Activated CD8-positive, alpha-beta memory T cell treated with anti-CD3 and anti-CD28 coated beads, Interleukin-2, amount 50 U/mL, for 4 hours (primary cell): ENCODE data around the gene DPM1.

Experiments used
- DNase-seq: peaks from one replicate; pipeline ENCODE4 v3.0.0-alpha.2; 2020

Gene DPM1

DNA sequence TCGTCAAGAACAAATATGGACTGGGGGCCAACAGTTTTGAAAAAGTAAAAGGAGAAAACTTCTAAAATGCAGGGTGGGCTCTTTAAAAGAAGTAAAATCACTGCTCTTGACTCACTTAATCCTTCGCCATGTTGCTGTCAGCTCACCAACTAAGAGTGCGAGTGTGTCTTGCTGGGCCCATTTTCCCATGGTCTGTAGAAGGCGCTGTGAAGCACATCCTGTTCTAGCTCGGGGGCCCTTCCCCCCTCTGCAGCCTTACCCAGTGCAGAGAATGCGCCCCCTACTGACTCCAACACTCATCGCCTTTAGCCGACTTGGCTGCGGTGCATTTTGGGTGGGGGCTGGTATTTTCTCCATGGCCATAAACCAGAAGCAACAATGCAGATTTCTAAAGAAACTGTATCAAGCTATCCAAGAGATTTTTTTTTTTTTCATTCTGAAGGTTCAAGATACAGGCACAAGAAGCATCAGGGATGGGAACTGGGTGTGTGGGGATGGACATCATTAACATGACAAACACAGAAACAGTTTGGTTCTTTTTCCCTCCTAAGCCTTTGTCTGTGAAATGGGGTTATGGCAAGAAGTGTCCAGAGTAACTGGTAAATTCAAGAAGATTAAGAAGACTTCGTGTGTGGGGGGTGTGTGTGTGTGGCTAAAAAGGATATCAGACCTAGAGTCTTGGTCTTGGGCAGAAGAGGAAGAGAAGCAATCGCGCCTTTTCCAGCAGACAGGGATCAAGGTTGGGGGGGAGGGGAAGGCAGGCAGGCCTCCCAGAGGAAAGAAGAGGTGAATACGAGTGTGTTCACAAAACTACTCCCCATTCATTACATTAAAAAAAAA is 28.8 kb downstream of the DPM1 start:
- DNase-seq, result peak; percentile 89

DNA sequence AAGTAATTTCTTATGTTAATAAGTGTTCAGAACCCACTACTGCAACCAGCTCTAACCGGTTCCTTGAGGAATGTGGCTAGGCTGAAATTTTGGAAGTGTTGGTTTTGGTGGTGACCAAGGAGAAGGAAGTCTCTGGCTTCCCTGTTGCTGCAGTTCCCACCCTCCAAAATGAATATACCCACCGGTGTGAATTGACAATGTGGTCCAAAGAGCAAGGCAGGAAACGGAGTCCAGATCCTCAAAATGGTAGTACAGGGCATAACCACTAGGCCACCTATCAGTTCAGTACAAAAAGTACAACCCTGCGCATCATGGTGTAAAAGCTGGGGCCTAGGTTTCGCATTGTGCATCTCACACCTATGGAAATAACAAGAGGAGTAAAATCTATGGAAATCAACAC is 29.9 kb downstream of the DPM1 start:
- no peak for DNase-seq

DNA sequence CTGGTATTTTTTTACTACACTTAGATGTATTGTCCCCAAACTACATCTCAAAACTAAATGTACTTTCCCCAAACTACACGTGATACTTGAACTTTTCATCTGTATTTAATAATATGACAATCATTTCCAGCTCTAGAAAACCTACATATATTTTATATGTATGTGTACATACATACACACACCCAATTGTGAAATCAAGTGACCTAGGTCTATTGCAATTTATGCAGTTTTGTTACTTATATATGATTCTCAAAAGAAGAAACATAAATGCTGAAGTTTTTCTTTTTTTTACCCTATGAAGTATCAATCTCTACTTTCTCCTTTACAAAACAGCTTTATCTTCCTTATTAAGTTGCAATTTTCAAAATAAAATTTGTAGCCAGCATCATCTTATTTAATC is 31.8 kb downstream of the DPM1 start:
- no peak for DNase-seq

DNA sequence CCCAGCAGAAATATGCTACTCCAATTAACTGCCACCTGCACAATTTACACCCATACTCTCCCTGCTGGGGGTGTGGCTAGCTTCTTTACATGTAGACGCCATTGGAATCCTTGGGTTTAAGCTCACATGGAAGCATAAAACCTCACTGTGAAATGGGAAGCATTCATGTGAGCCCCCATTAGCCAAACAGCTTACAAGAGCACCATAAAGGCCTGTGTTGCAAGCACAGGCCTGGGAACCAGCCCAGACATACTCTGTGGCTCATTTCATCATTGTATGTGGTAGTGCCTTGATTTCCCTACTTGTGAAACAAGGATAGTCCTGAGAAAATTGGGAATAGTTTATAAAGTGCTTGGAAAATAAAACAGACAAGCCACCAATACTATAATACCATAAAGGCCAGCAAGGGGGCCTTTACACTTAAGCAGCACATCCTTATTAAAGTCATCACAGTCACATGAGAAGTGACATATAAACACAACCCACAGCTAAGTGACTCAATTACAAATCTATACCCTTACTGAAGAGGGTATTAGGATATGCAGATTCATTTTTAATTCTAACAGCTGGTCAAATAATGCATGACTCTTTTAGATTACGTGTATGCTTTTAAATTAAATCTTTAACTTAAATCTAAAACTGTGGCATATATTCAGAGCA is 33.9 kb downstream of the DPM1 start:
- DNase-seq, result no peak

DNA sequence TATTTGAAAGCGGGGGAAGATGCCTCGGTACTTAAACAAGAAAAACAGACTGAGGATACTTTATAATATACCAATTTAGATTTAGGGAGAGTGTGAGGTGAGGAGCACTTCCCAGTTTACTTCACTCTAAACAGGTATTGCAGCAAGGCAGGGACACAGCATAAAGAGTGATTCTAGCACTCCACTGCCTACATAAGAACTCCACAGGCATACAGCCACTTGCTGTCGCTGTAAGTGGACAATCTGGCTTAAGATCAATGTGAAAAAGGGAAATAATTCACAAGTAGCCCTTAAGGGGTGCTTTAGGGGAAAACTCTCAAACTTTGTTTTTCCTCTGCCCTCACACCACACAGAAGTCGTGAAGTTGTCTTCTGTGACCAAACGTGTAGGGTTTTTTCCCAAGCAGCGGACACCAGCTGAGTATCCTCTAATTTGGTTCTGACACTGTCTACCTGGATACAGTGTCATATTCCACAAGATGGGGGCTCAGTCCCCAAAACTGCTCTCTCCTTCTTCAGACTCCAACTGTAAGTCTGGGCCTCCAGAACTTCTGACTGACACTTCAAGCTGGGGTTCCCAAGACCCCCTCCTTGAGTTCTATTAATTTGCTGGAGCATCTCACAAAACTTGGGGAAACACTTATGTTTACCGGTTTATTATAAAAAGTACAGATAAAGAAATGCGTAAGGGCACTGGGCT is 36.4 kb downstream of the DPM1 start:
- DNase-seq, result no peak

DNA sequence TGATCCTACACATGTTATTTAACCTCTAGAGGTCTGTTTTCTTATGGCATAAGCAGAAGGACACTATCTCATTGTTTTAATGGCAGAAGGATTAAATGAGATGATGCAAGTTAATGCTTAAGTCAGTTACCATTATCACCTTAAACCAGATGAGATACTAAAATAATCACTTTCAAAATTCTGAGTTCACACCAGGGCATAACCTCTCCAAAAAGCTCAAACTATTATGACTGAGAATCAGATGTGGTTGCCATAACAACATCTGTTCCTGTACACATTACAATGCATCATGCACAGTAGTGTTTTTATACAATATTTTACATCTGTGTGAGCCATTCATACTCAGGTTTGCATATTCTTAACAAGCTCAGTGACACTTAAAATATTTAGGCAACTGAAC is 37.3 kb downstream of the DPM1 start:
- DNase-seq, result no peak

DNA sequence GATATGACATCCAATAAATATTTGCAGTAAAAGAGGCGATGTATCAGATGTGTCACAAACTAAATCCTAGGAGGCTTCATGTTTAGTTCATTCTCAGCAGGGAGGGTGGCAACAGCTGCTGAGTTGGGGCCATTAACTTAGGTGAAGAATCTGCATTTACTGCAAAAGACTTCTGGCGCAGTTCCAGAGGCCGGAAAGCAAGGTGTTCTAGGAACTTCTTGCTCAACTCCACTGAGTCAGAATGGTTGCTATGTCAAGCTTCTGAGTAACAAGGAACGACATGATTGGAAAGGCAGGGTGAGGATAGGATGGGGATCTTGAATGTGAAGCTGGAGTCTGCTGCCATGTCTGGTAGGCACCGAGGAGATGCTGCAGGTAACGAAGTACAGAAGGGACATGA is 38.8 kb downstream of the DPM1 start:
- DNase-seq, result no peak

DNA sequence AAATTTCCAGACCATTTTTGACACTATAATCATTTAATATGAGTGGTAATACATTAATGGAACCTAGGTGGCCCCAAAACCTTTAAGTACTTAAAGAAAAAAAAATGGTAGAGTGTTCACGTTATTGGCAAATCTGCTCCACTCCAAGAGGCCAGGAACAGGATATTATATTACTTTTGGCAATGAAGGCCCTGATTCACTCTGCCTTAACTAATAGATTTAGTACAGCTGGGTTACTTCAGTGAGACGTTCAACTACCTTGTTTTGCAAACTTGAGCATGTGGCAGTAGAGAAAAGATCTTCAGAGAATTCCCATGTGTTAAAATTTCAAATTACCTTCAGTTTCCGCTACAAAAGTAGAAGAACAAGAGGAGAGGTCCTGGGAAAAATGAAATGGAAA is 39.9 kb downstream of the DPM1 start:
- no peak for DNase-seq

DNA sequence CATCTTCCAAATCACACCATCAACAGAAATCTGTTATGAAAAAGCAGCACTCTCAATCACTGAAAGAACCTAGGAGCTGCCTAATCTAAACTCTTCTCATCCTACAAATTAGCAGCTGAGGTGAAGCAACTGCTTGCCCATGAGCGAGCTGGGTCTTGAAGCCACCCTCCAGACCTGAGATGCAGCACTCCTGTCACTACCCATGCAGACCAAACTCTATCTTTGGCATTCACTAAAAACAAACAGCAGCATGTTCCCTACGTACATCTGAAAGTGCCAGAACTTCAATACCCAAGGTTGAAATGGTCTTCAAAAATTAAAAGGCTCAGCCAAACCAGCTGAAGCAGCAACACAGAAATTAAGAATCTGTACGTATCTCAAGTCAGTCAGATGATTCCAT is 41.4 kb downstream of the DPM1 start:
- no peak for DNase-seq

DNA sequence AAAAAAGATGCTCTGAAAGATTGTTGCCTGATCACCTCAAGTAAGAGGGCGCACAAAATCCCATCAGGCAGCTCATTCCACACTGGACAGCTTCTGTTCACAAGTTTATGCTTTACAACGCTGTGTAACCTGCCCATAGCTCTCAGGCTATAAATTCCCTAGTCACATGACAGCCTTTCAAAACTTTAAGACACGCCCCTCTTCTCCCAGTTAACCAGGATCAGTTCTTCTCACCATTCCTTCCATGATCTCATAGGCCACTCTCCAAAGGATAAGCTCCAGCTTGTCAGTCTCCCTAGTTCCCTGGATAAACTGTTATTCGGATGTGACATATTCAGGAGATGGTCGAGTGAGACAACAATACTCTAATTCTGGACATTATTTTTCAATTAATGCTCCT is 42.1 kb downstream of the DPM1 start:
- DNase-seq, result no peak

DNA sequence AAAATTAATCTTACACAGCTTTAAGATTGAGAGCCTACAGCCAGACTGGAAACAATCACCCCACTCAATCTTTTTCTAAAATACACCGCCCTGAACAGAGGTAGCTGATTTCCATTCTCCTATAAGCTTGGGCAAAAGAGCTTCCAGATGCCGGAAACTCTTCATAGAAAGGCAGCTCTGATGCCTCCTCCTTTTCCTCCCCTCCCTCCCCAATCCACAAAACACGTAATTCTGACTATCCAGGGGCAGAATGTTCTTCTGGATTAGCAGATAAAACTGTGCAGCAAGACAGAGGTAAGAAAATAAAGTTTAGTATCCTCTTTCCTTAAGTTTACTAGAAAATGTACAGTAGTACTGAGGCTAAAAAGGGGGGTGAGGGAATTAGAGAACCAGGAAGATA is 42.9 kb downstream of the DPM1 start:
- no peak for DNase-seq

DNA sequence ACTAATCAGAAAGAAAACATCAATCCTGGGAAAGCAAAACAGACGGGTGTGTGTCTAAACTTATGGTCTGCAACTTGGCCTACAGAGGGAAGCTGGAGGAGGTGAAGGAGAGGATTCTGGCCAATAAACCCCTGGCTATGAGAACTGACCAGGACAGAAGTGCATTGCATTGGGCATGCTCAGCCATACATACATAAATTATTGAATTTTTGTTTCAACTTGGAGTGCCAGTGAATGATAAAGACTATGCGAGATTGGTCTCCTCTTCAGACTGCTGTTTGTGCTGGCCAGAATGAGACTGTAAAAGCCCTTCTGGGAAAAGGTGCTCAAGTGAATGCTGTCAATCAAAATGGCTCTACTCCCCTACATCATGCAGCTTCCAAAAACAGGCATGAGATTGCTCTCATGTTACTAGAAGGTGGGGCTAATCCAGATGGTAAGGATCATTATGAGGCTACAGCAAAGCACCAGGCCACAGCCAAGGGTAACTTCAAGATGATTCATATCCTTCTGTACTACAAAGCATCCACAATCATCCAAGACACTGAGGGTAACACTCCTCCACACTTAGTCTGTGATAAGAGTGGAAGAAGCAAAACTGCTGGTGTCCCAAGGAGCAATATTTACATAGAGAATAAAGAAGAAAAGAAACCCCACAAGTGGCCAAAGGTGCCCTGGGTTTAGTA is 44.5 kb downstream of the DPM1 start:
- DNase-seq, result no peak

DNA sequence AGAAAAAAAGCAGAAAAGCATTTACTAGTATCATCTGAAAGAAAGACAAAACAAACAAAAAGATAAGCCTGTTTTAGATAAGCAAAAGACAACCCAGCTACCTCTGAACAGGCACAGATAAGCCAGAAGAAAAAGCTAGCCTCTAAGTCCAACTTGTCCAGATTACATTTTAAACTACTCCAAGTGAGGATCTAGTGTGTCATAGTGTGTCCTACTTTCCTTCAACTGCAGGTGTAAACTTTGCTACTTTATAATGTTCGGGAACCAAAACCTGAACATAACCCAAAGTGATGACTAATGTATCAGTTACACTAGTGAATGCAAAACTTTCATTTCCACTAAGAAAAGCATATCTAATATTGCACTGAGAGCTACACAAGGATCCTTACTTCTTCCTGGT is 46.6 kb downstream of the DPM1 start:
- DNase-seq, result no peak

DNA sequence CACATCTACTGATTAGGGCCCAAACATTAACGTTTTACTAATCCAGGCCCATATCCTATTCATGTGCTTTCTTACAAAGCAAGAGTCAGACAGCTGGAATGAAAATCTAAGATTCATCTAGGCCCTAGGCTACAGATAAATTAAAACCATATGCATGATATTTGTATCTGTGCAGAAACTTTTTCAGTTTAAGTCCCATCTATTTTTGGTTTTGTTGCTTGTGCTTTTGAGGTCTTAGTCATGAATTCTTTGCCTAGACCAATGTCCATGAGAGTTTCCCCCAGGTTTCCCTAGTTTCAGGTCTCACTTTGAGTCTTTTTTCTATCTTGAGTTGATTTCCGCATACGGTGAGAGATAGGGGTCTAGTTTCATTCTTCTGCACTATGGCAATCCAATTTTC is 47.3 kb downstream of the DPM1 start:
- DNase-seq, result no peak

DNA sequence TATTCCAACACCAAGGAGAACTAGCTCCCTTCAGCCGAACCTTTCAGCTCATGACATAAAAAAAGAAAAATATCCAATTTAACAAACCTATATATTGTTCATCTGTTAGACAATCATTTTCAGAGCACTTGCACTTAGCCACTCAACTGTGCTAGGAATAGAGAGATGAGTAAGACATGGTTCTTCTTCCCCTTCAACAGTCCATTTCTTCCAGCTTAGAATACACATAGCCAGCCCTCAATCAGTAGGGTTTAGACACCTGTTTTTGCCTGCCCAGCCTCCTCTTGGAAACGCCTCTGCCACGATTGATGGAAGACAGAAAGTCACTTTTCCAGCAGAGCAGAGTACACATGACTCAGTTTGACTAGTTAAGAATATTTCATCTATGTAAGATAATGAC is 48.9 kb downstream of the DPM1 start:
- no peak for DNase-seq

DNA sequence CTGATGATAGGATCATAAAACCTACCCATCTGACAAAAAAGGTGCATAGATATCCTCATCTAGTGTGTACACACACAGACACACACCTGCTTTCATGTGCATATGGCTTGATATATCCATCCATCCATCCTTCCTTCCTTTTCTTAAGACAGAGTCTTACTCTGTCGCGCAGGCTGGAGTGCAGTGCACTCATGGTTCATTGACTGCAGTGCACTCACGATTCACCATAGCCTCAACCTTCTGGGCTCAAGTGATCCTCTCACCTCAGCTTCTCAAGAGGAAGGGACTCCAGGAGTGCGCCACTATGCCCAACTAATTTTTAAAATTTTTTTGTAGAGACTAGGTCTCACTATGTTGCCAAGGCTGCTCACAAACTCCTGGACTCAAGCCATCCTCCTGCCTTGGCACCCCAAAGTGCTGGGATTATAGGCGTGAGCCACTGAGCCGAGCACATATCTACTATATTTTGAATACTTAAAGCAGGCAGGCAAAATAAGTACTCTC is 54.2 kb downstream of the DPM1 start:
- no peak for DNase-seq

DNA sequence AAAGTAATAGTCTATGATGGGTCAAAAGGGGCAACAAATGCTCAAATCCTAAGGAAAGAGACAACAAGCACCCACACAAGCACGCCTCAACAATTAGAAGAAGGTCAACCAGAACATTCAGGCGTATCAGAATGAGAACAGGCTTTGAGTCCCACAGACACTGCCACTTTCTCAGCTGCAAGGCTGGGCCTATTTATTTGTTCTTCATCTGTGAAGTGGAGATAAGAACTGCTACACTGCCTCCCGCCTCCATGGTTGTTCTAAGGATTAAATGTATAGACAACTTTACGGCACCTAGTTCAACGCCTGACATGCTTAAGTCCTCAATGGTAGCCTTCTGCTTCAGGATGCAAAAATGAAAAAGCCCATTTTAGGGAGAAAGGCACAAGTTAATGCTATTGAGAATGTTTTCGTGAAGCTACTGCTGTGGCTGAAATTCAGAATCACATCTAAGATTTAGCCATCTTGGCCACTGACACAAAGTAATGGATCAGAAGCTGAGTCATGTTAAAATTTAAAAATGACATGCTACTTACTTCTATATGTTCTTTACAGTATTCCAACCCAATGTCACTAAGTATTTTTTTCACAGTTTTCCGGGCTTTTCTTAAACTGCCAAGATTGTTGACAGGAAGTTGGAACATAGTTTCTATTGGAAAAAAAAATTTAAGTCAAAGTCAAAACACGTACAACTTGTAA is 54.8 kb downstream of the DPM1 start:
- no peak for DNase-seq

DNA sequence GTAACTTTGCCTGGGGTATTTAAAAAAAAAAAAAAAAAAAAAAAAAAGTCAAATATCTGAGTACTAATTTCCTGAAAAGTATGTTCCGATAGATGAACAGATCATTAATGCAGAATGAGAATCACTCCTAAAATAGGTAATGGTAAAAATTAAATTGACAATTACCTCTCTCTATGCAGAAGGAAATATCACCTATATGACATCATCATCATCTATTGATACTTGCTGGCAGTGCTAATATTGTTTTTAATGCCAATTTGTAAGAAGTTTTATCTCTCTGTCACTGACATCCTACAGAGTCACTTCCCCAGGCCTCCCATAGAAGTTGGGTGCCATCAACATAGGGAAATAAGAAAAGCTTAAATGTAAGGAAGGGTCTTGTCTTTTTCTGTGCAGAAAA is 57.0 kb downstream of the DPM1 start:
- DNase-seq, result no peak

DNA sequence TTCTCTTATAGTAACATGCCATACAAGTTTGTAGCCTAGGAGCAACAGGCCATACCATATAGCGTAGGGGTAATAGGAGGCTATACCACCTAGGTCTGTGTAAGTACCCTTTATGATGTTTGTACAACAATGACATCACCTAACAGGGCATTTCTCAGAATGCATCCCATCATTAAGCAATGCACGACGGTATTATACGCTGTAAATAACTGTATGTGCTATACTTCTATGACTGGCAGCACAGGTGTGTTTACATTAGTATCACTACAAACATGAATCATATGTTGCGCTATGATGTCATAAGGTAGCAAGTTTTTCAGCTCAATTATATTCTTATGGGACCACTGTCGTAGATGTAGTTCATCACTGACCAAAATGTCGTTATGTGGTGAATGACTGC is 58.1 kb downstream of the DPM1 start:
- DNase-seq, result no peak

DNA sequence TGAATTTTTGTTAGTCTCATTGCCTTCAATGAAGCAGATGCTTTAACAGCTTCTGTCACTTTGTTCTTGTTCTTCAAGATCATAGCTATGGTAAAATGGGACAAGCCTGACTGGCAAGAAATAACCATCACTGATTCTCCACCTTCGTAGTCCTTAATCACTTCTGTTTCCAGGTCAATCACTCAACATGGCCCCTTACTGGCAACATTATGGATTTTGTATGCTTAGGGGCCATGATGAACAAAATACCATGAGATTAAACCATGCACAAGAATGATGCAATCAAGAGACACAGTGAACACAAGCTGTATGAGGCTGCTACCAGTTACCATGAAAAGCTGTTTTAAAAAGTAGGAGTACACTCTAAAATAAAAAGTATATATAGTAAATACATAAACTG is 59.9 kb downstream of the DPM1 start:
- no peak for DNase-seq

DNA sequence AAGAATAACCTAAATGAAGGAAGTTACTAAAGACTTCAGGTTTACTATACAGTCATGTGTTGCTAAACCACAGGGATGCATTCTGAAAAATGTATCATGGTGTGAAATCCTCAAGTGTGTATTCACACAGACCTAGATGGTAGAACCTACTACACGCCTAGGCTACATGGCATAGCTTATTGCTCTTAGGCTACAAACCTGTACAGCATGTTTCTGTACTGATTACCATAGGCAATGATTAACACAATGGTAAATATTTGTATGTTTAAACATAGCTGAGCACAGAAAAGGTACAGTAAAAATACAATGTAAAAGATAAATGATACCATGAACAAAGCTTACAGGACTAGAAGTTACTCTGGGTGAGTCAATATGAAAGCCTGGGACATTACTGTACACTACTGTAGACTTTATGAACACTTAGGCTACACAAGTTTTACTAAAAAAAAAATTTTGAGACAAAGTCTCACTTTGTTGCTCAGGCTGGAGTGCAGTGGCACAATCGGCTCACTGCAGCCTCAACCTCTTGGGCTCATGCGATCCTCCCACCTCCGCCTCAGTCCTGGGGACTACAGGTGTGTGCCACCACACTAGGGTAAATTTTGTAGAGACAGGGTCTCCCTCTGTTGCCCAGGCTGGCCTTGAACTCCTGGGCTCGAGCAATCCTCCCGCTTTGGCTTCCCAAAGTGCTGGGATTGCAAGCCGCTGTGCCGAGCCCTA is 63.1 kb downstream of the DPM1 start:
- no peak for DNase-seq

DNA sequence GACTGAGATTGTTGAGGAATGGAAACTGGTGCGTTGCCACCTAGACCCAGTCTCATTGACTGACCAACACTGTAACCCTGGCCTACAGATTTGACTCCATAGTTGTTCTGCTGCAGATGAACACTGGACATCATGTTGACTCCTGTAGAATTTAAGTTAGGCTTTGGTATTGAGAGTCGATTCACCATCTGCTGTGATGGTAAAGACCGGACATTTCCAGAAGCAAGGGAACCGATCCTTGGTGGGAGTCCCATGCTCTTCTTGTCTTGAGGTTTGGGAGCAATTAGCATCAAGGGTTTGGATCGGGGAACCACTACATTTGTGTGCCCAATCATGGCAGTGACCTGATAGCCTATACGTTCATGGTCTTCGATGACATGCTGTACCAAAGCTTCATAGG is 64.7 kb downstream of the DPM1 start:
- no peak for DNase-seq
